22Rv1 (cell line): ENCODE results near the gene MTERF4.

Experiments
- H3K27ac ChIP-seq: fragments of 450-650 bp; 2 replicates; pipeline ENCODE4 v1.5.1; 2017
- CTCF ChIP-seq: fragments of 450-650 bp; IDR thresholded peaks from 2 replicates; pipeline ENCODE4 v1.5.1; 2017; ENCODE audit warnings: mild to moderate bottlenecking
- ZFX ChIP-seq: fragments of 450-650 bp; IDR thresholded peaks from 2 replicates; pipeline ENCODE4 v1.6.1; 2017; ENCODE audit warnings: antibody characterized with exemption, borderline replicate concordance

The MTERF4 gene

GRCh38 chr2:241099246-241099645, 2.8 kb downstream of the MTERF4 start:
- no peak for TF ChIP-seq ZFX
- no peak for TF ChIP-seq CTCF
- H3K27ac ChIP-seq, result peak overlapping the region; percentile 100

GRCh38 chr2:241096979-241097378, 5.1 kb downstream of the MTERF4 start:
- TF ChIP-seq ZFX (no peak), CTCF (no peak)
- H3K27ac ChIP-seq, result peak overlapping the region; percentile 100

- H3K27ac ChIP-seq, result peak overlapping the region; percentile 100
- TF ChIP-seq ZFX, result no peak
- no peak for TF ChIP-seq CTCF
These were observed 6.3 kb downstream of the MTERF4 start for GRCh38 chr2:241095594-241096290.

- peak overlapping the region; percentile 100 for H3K27ac ChIP-seq
- TF ChIP-seq CTCF (no peak), ZFX (no peak)
These were observed 7.1 kb downstream of the MTERF4 start for GRCh38 chr2:241094924-241095420.

- H3K27ac ChIP-seq, result peak overlapping the region; percentile 100
- TF ChIP-seq CTCF (no peak), ZFX (no peak)
These were observed 7.9 kb downstream of the MTERF4 start for GRCh38 chr2:241094172-241094571.

- peak overlapping the region; percentile 100 for H3K27ac ChIP-seq
These were observed 8.8 kb downstream of the MTERF4 start for GRCh38 chr2:241093133-241093781.

GRCh38 chr2:241092677-241093076, 9.4 kb downstream of the MTERF4 start:
- peak overlapping the region; percentile 100 for H3K27ac ChIP-seq
- TF ChIP-seq CTCF, result no peak
- TF ChIP-seq ZFX, result no peak
